NK-92 (cell line): ENCODE measurements around the gene TBC1D22A.
A peak's percentile ranks its signal among the peaks of the same experiment; 100 is the strongest.
"Not testable (repeated sequence)": the region's sequence is repeated elsewhere in the genome, so short reads cannot be mapped to it uniquely, and the experiment has no call there.

Source experiments
- DNase-seq: peaks from one replicate; lab custom pipeline; 2025; ENCODE audit not compliant: unreplicated experiment; lab: John Stamatoyannopoulos, UW

Gene TBC1D22A, protein sequence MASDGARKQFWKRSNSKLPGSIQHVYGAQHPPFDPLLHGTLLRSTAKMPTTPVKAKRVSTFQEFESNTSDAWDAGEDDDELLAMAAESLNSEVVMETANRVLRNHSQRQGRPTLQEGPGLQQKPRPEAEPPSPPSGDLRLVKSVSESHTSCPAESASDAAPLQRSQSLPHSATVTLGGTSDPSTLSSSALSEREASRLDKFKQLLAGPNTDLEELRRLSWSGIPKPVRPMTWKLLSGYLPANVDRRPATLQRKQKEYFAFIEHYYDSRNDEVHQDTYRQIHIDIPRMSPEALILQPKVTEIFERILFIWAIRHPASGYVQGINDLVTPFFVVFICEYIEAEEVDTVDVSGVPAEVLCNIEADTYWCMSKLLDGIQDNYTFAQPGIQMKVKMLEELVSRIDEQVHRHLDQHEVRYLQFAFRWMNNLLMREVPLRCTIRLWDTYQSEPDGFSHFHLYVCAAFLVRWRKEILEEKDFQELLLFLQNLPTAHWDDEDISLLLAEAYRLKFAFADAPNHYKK

DNA sequence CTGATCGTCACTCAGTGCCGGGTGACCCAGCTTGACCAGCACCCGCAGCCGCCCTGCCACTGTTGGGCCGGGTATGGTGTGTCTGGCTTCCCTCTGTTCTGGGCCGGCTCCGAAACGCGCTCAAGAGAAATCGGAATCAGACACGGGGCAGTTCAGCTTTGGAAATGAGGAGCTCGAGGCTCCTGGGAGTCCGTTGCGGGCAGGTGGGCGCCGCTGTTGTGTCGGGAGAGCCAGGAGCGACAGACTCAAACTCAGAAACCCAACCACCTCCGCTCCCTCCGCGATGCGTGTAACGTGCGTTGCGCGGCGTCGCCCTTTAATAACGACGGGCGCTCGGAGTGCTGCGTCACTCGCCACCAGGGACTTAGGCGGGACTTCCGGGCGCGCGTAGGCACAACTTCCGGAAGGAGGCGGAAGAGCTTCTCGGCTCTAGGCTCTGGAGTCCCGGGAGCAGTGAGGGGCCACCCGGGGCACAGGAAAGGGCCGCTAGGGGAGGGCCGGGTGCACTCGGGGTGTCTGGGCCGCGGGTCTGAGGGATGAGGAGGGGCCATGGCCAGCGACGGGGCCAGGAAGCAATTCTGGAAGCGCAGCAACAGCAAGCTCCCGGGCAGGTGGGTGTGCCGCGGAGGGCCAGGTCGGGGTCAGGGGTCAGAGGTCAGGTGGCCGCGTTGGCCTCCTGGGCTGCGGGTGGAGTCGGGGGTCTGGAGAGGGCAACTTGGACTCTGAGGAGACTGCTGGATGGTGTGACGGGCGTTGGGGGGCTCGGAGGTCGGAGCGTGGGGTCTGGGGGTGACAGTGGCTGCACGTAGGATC, at the start of gene TBC1D22A:
Gene TBC1D22A (plus strand): TSS at position 413 of the 813 bp plus-strand sequence. CDS start 137 bp downstream, at position 550.
- peak; percentile 24 for DNase-seq

DNA sequence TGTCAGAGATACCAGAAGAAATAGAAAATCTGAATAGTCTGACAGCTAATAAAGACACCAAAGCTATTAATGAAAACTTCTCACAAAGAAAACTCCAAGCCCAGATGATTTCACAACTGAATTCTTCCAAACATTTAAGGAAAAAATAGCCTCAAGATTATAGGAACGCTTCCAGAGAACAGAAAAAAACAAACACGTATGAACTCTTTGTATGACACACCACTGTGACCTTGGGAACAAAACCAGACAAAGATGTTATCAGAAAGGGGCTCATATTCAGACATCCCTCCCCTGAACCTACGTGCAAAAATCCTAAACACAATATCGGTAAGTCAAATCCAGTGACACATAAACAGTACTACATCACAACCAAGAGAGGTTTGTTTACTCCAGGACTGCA, 47.9 kb upstream of the TBC1D22A start:
- no peak for DNase-seq

DNA sequence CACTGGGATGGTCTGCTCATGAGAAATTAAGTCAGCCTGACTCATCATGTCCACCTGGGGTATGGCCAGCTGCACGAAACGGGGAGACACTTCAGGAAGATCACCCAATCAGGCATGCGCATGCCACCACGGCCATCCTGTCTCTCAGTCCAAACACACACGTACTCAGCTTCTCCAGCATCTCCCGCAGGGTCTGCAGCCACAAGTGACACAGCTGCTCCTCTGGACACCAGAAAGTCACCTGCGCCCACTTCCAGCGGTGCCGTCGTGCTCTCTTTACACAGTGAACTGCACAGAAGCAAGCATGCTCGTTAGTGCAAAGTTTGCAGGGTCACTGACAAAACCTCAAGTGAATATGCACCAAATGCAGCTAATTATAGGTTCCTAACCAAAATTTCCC, 42.5 kb upstream of the TBC1D22A start:
- no peak for DNase-seq

DNA sequence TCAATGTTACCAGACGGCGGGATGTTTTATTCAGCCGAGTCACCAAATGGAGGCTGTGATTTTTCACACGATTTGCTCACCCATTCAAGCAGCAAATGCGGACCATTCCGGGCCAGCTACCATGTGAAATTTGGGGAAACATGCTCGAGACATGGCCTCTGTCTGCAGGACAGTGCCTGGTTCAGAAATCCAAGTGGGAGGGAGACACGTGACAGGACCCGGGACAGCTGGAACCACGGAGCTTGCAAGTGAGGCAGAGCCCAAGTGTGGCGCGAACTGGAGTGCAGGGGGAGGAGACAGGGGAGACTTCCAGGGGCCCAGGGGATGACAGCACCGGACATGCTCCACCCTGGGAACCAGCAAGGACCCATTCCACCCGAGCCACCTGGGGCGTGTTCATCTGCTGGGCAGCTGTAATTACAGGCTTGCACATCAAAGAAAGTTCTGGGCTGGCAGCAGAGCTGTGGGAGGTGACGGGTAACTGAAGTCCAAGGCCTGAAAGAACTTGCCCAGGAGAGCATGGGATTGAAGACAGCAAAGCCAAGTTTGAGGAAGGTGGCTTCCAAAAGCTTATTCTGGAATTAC, 40.9 kb upstream of the TBC1D22A start:
- no peak for DNase-seq

DNA sequence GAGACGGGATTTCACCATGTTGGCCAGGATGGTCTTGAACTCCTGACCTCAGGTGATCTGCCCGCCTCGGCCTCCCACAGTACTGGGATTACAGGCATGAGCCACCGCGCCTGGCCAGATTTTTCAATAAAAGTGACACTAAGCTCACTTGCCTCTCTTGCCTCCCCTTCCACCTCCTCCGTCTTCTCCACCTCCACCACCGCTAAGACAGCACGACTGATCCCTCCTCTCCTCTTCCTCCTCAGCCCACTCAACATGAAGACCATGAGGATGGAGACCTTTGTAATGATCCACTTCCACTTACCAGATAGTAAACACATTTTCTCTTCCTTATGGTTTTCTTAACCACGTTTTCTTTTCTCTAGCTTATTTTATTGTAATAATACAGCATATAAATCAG, 38.6 kb upstream of the TBC1D22A start:
- no peak for DNase-seq

DNA sequence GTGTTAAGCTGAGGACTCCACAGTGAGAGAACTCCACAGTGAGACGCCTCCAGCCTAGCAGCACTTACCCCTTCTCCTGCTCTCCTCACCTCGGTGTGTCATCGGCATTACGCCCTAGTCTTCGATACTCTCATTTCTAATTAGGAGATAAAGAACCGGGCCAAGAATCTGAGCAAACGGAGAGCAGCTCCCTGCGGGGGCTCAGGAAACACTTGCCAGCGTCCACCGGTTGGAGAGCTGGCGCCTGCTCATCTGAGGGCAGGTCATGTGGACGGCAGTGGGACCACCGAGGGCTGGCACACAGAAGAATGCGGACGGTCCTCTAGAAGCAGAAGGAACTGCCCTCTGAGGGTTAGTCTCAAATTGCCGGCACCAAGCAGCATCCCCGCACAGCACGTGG, 37.4 kb upstream of the TBC1D22A start:
- no peak for DNase-seq

DNA sequence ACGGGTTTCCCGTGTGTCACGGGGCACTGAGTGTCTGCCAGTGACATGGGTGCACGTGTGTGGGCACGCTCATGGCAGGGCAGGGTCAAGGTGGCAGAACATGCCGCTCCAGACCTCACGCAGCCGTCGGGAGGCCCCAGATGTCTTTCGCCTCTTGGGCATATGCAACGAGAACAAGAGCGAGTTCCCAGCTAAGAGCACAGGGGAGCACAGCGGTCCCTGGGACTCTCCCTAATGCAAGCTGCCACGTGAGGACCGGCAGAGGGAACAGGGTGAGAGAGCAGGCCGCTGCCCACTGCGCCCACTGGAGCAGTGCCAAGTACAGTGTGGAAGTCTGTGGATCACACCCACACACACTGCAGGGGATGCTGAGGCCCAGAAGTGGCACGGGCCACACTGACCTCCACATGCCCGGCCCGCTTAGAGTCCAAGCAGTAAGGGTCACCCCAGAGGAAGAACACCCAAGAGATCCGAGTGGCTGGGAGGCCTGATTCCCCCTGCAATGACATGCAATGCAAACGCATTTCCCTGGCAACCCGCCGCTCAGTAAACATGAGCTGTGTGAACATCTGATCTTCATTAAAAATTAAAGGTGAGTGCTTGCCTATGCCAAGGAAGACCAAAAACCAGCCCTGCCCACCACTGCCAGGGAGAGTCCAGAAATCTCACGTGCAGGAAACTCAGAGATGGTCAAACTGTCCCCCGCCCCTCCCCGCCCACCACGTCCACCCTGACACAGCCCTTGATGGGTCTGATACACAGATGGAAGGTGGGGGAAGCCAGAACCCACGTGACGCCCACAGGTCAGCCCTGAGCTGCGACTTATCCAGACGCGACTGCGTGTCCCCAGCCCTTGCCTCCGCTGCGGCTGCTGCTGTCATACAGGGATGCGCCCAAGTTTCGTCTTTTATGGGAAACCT, 36.1 kb upstream of the TBC1D22A start:
- DNase-seq, result no peak

DNA sequence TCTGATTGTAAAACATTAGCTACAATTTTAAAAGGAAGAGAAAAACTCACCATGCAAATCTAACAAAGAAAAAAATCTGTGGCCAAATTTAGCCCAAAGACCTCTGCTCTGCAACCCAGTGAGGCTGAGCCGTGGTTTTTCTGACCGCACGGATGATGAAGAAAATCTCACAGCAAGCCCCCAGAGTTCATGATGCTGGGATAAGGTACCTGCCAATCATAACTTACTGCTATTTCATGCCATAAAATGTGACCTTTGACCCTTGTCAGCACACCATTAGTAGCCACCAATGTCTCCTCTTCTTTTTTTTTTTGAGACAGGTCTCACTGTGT, 35.5 kb upstream of the TBC1D22A start:
- no peak for DNase-seq

DNA sequence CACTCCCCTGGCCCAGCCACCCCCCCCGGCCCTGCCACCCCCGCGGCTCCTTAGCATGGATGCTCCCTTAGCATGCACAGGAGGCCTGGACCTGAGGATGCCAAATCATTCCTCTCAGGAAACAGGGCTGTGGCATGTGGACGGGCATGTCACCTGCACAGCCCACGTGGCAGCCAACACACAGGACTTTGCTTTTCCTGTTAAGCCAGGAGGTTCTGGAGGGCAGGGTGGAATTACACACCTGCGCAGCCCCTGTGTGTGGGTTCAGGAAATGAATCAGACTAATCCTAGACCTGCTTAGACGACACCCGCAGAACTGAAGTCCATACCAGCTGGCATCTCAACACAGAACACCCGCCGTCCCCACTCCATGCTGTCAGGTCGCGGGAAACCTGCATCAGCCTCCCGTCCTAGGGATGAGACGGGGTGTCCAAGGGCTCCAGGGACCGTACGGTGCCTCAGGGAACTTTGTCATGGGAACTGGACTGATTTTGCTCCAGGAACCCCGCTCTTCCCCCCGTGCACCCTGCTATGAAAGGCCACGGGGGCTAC, 34.6 kb upstream of the TBC1D22A start:
- no peak for DNase-seq

DNA sequence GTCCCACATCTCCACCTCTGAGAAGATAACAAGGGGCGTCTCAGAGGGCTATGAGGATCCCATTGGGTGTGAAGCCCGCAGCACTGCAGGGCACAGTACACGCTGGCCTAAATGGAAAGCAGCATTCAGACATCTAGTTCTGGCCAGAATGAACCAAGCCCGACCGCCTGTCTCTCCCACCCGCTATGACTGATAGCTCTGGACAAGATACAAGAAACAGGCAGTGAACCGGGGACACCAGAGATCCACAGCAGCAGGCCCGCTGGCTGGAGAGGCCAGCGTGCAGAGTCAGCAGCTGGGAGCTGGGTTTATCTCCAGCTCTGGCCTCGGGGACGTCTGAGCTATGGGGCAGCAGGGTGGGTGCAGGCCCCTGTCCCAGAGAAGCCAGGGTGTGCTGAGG, 34.0 kb upstream of the TBC1D22A start:
- DNase-seq, result no peak

DNA sequence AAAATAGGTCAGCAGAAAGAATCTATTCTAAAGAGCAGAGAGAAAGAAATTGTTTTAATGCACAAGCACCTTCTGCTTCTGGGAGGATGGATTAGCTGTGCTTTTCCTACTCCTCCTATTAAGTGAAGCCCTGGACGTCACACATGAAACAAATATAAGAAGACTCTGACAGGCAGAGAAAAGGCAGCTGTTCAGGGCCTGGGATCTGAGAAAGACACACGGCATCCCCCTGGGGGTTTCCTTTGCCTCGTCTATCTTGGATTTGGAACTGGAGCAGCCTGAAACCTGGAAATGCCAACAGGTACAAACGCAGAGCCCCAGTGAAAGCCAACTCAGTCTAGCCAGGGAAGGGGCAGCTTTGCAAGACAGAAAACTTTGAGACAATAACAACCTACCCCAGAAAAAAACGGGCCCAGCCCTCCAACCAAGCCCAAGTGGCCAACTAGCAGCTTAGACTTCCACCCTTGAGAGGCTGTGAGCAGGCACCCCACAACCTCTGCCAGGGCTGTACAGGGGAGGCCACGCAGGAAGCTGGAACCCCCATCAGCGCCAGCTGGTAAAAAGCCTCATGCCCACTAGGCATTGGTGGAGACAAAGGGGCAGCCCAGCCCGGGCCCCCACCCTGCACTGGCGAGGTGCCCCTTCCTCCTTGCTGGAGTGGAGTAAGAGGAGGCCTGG, 31.7 kb upstream of the TBC1D22A start:
- no peak for DNase-seq

DNA sequence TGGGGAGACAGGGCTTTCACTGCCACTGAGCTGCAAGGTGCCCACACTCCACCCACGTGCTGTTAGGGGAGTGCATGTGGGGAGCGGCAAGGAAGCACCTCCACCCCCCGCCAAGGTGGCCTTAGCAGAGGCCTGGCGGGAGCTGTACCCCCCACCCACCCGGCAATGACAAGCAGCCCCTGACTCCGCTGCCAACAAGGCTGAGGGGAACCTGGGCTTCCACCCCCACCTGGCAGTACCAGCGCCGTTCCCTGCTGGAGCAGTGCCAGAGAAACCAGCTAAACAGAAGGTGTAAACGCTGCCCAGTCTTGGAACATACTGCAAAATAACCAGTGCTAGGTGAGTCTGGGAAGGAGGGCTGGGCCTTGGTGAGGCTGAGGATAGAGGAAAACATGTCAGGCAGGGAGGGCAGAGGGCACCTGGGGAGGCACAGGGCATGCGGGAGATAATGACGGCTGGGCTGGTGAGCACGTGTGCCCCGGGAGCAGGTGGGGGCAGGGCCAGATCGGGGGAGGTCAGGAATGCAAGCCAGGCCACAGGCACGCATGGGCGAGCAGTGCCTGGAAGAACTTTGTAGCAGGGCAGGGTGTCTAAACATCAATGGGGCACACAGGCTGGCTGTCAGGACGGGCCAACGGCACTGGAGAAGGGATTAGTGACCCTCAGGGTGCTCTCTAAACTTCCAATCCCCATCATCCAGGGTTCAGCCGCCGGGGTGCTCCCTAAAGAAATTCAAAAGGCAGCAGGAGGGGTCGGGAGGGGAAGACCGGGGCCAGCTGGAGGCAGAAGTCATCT, 31.0 kb upstream of the TBC1D22A start:
- DNase-seq, result no peak

DNA sequence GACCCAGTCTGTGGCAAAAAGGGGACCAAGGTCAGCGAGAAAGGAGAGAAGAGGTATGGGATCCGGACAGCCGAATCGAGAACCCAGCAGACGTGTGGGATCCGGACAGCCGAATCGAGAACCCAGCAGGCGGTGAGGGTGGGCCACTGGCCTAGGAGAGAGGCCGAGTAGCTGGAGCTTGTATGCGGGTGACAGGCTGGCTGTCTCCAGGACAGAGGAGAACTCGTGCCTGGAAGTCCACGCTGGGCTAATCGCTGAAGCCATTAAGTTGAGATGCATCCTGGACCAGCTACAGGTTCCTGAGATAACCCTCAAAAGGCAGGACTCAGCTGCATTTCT, 30.4 kb upstream of the TBC1D22A start:
- no peak for DNase-seq

DNA sequence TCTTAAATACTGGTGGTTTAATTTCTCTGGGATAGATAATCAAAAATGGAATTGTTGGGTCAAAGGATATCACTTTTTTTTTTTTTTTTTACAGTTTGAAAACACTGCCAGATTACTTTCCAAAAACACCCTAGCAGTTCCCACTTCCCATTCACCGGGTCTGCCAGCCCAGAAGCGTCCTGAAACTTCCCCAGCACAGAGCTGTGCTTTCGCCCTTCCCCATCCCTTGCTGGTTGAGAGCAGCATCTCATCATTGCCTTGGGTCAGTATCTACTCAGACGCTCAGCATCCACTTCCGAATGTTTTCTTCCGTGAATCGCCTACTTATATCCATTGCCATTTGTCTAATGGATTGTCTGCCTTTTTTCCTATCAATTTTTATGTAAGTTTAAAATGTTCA, 29.9 kb upstream of the TBC1D22A start:
- no peak for DNase-seq

DNA sequence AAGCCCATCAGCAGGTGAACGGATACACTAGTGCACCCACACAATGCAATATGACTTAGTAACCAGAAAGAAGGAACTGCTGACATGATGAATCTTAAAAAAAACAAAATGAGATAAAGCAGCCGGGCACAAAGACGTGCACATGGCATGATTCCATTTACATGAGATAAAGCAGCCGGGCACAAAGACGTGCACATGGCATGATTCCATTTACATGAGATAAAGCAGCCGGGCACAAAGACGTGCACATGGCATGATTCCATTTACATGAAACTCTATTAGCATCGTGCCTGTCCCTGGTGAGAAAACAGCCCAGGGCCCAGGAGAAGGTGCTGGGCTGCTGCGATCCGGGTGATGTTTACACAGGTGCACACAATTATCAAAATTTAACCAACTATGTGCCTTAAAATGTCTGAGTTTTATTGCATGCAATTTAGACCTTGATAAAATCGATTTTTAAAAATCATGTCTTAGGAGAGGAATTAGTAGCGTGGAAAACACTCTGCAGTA, 28.2 kb upstream of the TBC1D22A start:
- not testable (repeated sequence) for DNase-seq

DNA sequence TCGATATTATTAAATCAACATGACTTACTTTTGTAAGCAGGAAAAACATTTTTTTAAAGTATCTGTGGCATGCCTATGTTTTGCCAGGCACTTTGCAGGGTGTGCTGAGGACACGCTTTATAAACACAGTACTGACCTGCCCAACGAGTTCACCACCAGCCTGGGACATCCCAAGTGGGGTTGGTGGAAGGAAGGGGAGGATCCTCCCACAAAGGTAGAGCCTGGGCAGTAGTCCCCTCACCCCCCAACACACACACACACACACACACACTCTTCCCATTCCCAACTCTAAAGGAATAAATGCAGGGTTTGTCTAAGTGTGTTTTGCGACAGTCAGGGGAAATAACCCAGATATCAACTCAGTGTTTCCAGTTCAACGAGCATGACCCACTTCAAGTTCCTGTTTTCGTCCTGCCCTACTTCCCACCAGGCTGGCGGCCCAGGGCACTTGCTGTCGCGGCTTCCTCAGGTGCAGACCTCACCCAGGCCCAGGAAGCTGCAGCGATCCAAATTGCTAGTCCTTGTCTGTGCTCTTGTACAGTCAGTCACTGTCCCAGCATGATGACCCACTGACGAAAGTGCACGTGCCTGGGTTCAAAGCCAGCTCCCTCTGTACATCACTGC, 27.5 kb upstream of the TBC1D22A start:
- no peak for DNase-seq

DNA sequence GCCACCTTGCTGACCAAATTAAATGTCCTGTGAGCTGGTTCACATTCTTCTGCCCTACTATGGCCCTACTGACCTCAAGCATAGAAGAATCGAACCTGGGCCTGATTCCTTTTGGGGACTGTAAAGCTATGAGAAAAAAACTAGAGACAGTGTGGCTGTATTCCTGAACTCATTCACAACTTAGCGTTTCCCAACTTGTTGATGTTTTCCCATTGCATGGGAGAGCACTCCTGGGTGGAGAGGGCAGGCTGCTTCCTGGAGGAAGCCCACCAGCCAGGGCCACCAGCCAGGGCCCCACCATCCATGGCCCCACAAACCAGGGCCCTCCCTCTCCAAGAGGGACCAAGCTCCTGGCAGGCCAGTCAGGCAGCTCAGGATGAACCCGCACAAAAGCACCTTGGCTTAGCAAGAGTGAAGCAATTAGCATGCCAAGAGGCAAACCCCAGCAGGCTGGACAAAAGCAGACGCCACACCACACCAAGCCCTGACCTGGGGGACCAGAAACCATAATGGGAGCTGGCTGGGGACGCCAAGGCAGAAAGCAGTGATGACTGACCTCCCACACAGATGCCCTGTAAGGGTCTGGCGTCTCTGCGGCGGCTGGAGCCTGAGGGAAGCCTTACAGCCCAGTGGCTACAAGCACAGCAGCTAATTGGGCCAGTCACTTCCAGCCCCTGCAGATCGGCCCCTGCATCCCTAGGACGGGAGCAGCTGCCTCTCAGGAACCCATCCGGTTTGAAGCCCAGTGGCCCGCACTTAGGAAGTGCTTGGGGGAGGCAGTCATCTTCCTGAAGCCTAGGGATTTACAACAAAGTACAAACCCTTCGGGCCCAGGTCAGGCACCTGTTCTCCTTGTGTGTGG, 26.5 kb upstream of the TBC1D22A start:
- DNase-seq, result no peak

DNA sequence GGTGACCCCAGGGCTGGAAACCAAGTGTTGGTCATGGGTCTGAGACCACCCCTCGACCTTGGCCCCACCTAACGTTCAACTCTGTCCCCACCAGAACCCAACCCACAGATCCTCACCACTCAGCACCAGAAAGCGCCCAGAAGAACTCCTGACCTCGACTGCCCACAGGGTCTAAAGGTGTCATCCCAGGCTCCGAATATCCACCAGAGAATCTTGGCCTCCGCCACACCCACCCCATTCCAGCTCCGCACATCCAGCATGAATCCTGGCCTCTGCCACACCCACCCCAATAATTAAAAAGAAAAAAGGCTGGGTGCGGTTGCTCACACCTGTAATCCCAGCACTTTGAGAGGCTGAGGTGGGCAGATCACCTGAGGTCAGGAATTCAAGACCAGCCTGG, 25.7 kb upstream of the TBC1D22A start:
- DNase-seq, result no peak
